Naive thymus-derived CD8-positive, alpha-beta T cell (primary cell): ENCODE results near the gene TNFAIP8L1. TPM values are rescaled to one million over a fixed set of nuclear protein-coding genes. Genes with fewer than 3 reads are reported as not detected.
A peak's percentile ranks its signal among the peaks of the same experiment; 100 is the strongest.

Source experiments
- ATAC-seq, 2 donors: fragments of 150-1000 bp; cut with Tn5 transposase in 1 of 2; sonication (Bioruptor Pico), chemical (Tn5 transposase) in 1 of 2; 1 replicate in 1 of 2; 2 replicates in 1 of 2; pipeline ENCODE4 v1.10.0; 2021; ENCODE audit warnings: mild to moderate bottlenecking in 2 of 2, moderate library complexity in 2 of 2
- POLR2A ChIA-PET: fragments of 350-600 bp; sonication (Branson Sonifier 250); formaldehyde crosslinking; loops from one replicate; lab custom pipeline; 2021; ENCODE audit warnings: antibody characterized with exemption; lab: Charles Lee
- DNase-seq, 10 donors: peaks; one replicate each; pipeline versions ENCODE4 v3.0.0 to v3.0.0-alpha.2; 2020 to 2022
- H3K27ac Mint-ChIP-seq, 10 donors: one replicate each; pipeline ENCODE4 v1.8.0; 2020 to 2022; ENCODE audit warnings: mild to moderate bottlenecking in 10 of 10, mixed read lengths in 10 of 10, moderate library complexity in 4 of 10, inconsistent platforms in 1 of 10
- H3K27me3 Mint-ChIP-seq, 5 donors: one replicate each; pipeline ENCODE4 v1.8.0; 2021 to 2022; ENCODE audit warnings: mixed read lengths in 5 of 5
- H3K36me3 Mint-ChIP-seq, 3 donors: one replicate each; pipeline ENCODE4 v1.8.0; 2020 to 2022; ENCODE audit warnings: mixed read lengths in 3 of 3, mild to moderate bottlenecking in 2 of 3, inconsistent platforms in 1 of 3
- H3K4me1 Mint-ChIP-seq, 4 donors: one replicate each; pipeline ENCODE4 v1.8.0; 2021 to 2022; ENCODE audit warnings: mixed read lengths in 4 of 4
- H3K4me3 Mint-ChIP-seq, 10 donors: one replicate each; pipeline ENCODE4 v1.8.0; 2020 to 2022; ENCODE audit warnings: mild to moderate bottlenecking in 10 of 10, mixed read lengths in 10 of 10, moderate library complexity in 6 of 10, inconsistent platforms in 1 of 10
- H3K9me3 Mint-ChIP-seq, 9 donors: one replicate each; pipeline ENCODE4 v1.8.0; 2020 to 2022; ENCODE audit warnings: mixed read lengths in 9 of 9, mild to moderate bottlenecking in 3 of 9, inconsistent platforms in 1 of 9, moderate library complexity in 1 of 9
- polyA plus RNA-seq, 3 donors: library from polyadenylated mRNA; unstranded; fragments of 300-500 nt; fragmentation: Illumina TruSeq; gene quantifications; one replicate each; pipeline ENCODE4 v1.2.3, GENCODE V29; 2021
- total RNA-seq, 8 experiments: library from RNA in 2 of 8; stranded (reverse) in 2 of 8; gene quantifications; one replicate each; pipeline ENCODE4 v1.2.3 and lab custom pipeline; 2021 to 2026

TNFAIP8L1 gene
- total and polyA plus RNA-seq, 5 experiments from 2014 or later: 5.6 to 20.7 (median 16.5) TPM

DNA sequence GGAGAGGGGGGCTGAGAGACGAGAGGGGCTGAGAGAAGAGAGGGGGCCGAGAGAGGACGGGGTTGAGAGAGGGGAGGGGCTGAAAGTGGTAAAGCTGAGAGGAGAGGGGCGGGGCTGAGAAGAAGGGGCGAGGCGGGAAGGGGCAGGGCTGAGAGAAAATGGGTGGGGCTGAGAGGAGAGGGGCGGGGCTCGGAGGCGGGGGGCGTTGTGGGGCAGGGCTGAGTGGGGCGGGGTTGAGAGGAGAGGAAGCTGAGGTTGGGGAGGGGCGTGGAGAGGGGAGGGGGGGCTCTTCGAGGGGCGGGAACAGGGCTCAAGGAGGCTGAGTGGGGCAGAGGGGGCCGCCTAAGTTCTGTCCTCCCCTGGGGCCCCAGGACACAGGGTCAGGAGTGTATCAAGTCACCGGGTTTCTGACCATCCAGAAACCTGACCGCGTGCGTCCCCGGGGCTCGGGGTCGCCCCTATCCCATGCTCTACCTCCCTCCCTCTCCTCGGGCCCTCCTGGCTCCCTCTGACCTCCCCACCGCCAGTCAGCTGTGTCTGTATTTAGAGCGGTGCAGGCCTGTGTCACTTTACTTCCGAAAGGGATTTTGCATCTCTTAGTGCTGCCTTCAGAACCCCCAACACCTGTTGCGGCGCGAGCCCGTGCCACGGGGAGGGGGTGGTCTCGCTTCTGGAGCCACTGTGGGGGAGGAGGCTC is 41.2 kb upstream of the TNFAIP8L1 start:
- H3K4me3 Mint-ChIP-seq: peak overlapping the region; percentile 62 to 79 (median 72)
- peak; percentile 72 to 77 for ATAC-seq
- no peak overlapping the region for H3K27ac Mint-ChIP-seq
- H3K9me3 Mint-ChIP-seq: peaks cover 0 to 1% (median 0%) of the 10 kb centered on the region in 9 donors
- H3K4me1 Mint-ChIP-seq: peaks cover 5 to 18% (median 14%) of the 10 kb centered on the region in 4 donors
- peak; percentile 33 to 76 (median 50) for DNase-seq
- peaks cover 11 to 42% (median 22%) of the 10 kb centered on the region in 5 donors for H3K27me3 Mint-ChIP-seq
- H3K36me3 Mint-ChIP-seq: no peaks in the 10 kb centered on the region
- POLR2A ChIA-PET: interaction anchor here (0.5 kb wide), 1 partner anchor 235 kb away, joined by 4 read pairs; no protein-coding TSS in a partner anchor

DNA sequence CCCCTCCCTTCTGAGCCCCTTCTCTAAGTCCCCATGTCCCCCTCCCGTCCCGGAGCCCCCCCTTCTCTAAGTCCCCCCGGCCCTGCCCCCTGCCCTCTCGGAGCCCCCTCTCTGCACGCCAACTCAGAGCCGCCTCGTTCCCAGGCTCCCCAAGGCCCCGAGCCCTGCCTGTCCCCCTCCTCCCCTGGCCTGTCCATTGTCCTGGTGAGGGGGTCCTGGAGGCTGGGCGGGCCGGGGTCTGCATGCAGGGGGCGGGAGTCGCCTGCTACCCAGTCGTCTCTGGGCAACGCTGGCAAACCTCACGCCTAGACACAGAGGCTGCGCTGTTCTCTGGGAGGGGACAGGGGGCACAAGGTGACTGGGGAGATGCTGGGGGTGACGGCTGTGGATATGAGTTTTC is 40.6 kb upstream of the TNFAIP8L1 start:
- ATAC-seq: no peak
- POLR2A ChIA-PET: no interaction called here

DNA sequence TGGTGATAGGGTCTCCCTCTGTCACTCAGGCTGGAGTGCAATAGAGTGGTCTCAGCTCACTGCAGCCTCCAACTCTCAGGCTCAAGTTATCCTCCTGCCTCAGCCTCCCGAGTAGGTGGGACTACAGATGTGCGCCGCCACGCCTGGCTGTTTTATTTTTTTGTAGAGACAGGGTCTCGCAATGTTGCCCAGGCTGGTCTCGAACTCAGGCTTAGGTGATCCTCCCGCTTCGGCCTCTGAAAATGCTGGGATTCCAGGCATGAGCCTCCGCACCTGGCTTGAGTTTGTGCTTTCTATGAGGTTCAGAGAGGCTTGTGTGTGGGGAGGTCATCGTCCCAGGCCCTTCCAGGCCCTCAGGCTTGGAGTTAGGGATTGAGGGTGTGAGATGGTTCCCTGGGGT is 39.2 kb upstream of the TNFAIP8L1 start:
- POLR2A ChIA-PET: no interaction called here
- Mint-ChIP-seq H3K27me3 (peaks cover 11 to 38% (median 19%) of the 10 kb centered on the region in 5 donors), H3K36me3 (no peaks in the 10 kb centered on the region), H3K4me3 (no peak overlapping the region), H3K9me3 (peaks cover 0 to 1% (median 0%) of the 10 kb centered on the region in 9 donors), H3K4me1 (peaks cover 5 to 18% (median 14%) of the 10 kb centered on the region in 4 donors), H3K27ac (peak overlapping the region in 1 of 10 donors; percentile 40)
- DNase-seq (no peak), ATAC-seq (no peak)

More for the DNA sequence above, 40.6 kb upstream of the TNFAIP8L1 start:
- Mint-ChIP-seq H3K27me3 (peaks cover 11 to 39% (median 22%) of the 10 kb centered on the region in 5 donors), H3K4me1 (peaks cover 5 to 18% (median 14%) of the 10 kb centered on the region in 4 donors), H3K4me3 (peak overlapping the region in 9 of 10 donors; percentile 69 to 79 (median 73)), H3K36me3 (no peaks in the 10 kb centered on the region), H3K27ac (peak overlapping the region in 2 of 10 donors; percentile 56 to 79), H3K9me3 (peaks cover 0 to 1% (median 0%) of the 10 kb centered on the region in 9 donors)
- no peak for DNase-seq

DNA sequence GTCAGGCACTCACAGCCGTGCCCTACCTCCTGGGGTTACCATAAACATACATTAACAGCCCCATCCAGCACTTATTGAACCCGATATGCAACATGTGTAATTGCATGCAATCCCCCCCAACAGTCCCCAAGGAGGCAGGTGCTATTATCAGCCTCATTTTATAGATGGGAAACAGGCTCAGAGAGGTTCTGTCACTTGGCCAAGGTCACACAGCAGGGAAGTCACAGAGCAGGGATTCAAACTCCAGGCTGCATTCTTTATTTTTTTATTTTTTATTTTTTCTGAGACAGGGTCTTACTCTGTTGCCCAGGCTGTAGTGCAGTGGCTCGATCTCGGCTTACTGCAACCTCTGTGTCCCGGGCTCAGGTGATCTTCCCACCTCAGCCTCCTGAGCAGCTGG is 38.4 kb upstream of the TNFAIP8L1 start:
- peaks cover 11 to 43% (median 17%) of the 10 kb centered on the region in 5 donors for H3K27me3 Mint-ChIP-seq
- peaks cover 0 to 1% (median 0%) of the 10 kb centered on the region in 9 donors for H3K9me3 Mint-ChIP-seq
- H3K4me3 Mint-ChIP-seq: no peak overlapping the region
- no peak for DNase-seq
- H3K27ac Mint-ChIP-seq: no peak overlapping the region
- H3K36me3 Mint-ChIP-seq: no peaks in the 10 kb centered on the region
- POLR2A ChIA-PET: no interaction called here
- no peak for ATAC-seq
- peaks cover 5 to 18% (median 14%) of the 10 kb centered on the region in 4 donors for H3K4me1 Mint-ChIP-seq

DNA sequence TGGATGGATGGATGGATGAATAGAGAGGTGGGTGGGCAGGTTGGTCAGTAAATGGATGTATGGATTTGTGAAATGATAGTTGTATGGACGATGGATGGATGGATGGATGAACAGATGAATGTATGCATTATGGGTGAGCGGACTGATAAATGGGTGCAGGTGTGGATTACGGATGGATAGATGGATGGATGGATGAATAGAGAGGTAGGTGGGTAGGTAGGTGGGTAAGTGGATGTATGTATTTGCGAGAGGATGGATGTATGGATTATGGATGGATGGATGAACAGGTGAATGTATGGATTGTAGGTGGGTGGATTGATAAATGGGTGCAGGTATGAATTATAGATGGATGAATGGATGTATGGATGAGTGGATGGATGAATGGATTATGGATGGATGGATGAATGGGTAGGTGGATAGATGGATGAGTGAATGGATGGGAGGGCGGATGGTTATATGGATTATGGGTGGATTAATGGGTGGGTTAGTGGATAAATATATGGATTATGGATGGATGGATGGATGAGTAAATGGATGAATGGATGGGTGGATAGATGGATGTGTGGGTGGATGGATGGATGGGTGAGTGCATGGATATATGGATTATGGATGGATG is 37.0 kb upstream of the TNFAIP8L1 start:
- Mint-ChIP-seq H3K27me3 (peaks cover 12 to 43% (median 15%) of the 10 kb centered on the region in 5 donors), H3K4me3 (no peak overlapping the region), H3K9me3 (peaks cover 0 to 1% (median 0%) of the 10 kb centered on the region in 9 donors), H3K36me3 (no peaks in the 10 kb centered on the region), H3K27ac (no peak overlapping the region), H3K4me1 (peaks cover 4 to 15% (median 11%) of the 10 kb centered on the region in 4 donors)
- DNase-seq (no peak), ATAC-seq (no peak)
- POLR2A ChIA-PET: no interaction called here

DNA sequence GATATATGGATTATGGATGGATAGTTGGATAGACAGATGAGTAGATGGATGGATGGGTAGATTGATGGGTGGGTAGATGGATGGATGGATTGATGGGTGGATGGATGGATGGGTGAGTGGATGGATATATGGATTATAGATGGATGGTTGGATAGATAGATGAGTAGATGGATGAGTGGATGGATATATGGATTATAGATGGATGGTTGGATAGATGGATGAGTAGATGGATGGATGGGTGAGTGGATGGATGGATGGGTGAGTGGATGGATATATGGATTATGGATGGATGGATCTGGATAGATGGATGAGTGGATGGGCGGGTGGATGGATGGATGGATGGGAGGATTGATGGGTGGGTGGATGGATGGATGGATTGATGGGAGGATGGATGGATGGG is 36.4 kb upstream of the TNFAIP8L1 start:
- Mint-ChIP-seq H3K9me3 (peaks cover 0 to 1% (median 0%) of the 10 kb centered on the region in 9 donors), H3K27me3 (peaks cover 10 to 42% (median 14%) of the 10 kb centered on the region in 5 donors), H3K27ac (no peak overlapping the region), H3K36me3 (no peaks in the 10 kb centered on the region), H3K4me1 (peaks cover 3 to 12% (median 8%) of the 10 kb centered on the region in 4 donors), H3K4me3 (no peak overlapping the region)
- ATAC-seq (no peak), DNase-seq (no peak)
- POLR2A ChIA-PET: no interaction called here

DNA sequence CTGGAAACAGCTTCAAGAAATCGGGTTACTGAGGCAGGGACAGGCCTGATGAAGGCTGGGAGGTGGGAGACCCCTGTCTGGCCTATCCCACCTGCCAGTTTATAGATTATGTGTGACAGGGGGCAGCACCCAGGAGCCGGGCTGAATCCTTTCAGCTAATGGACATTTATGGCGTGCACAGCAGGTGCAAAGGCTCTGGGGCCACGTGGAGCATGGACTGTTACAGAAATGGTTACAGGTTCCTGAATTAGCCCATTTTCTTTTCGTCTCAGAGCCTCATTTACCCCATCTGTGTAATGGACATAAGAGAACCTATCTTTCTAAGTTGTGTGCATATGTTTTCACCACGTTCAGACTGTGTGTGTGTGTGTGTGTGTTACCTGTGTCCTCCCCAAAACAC is 34.4 kb upstream of the TNFAIP8L1 start:
- POLR2A ChIA-PET: interaction anchor here (0.6 kb wide), 1 partner anchor 322 kb away, joined by 4 read pairs; no protein-coding TSS in a partner anchor

DNA sequence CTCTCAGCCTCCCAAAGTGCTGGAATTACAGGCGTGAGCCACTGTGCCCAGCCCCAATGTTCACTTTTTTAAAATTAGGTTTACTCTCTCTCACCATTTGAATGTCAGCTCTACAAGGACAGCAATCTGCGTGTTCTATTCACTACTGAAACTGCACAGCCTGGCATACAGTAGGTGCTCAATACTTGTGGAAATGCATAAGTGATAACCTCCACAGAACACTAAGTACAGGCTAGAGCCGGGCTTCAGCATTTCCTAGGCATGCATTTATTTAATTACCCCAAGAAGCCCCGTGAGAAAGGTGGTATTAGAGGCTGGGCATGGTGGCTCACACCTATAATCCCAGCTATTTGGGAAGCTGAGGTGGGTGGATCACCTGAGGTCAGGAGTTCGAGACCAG is 33.1 kb upstream of the TNFAIP8L1 start:
- no peak for DNase-seq
- H3K27me3 Mint-ChIP-seq: peaks cover 14 to 41% (median 19%) of the 10 kb centered on the region in 5 donors
- peak overlapping the region in 1 of 10 donors; percentile 34 for H3K27ac Mint-ChIP-seq
- POLR2A ChIA-PET: no interaction called here
- no peak for ATAC-seq
- H3K9me3 Mint-ChIP-seq: no peaks in the 10 kb centered on the region
- peaks cover 0 to 3% (median under 1%) of the 10 kb centered on the region in 4 donors for H3K4me1 Mint-ChIP-seq
- H3K4me3 Mint-ChIP-seq: no peak overlapping the region
- H3K36me3 Mint-ChIP-seq: no peaks in the 10 kb centered on the region

More for the DNA sequence above, 34.4 kb upstream of the TNFAIP8L1 start:
- no peak overlapping the region for H3K27ac Mint-ChIP-seq
- DNase-seq (no peak), ATAC-seq (no peak)
- H3K36me3 Mint-ChIP-seq: no peaks in the 10 kb centered on the region
- H3K9me3 Mint-ChIP-seq: no peaks in the 10 kb centered on the region
- peaks cover 4 to 41% (median 12%) of the 10 kb centered on the region in 5 donors for H3K27me3 Mint-ChIP-seq
- H3K4me3 Mint-ChIP-seq: no peak overlapping the region
- H3K4me1 Mint-ChIP-seq: peaks cover 0 to under 1% (median 0%) of the 10 kb centered on the region in 4 donors

DNA sequence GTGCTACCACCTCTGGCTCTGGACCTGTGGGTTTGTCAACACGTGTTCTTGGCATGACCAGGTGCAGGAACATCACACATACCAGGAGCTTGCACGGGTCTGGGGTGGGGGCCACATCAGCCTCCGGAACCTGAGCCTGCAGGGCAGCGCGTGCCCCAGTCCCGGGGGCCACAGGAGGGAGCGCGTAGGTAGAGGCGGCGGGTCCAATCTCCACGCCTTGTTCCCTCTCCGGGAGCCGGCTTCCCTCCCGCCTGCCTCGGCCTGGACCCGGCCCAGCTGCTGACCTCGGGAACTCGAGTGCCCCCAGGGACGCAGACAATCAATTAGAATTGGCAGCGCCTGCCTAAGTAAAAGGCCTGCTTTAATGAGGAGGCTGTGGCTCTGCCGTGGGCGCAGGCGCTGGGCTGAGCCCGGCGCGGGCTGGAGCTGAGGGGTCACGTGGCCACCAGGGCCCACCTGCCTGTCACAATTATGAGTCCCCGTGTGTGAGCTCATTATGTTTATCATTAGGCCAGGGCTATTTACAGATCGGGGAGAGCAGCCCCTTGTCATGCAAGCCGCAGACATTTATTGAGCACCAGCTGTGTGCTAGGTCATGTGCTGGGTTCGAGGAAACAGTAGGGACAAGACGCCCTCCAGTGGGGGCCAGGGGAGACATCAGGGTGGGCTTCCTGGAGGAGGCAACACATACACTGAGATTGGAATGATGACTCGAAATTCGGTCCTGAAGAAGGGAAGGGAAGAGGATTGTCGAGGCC is 32.2 kb upstream of the TNFAIP8L1 start:
- Mint-ChIP-seq H3K36me3 (no peaks in the 10 kb centered on the region), H3K9me3 (no peaks in the 10 kb centered on the region), H3K4me3 (no peak overlapping the region), H3K4me1 (peaks cover 0 to 3% (median under 1%) of the 10 kb centered on the region in 4 donors), H3K27ac (peak overlapping the region in 1 of 10 donors; percentile 1), H3K27me3 (peaks cover 9 to 41% (median 19%) of the 10 kb centered on the region in 5 donors)
- DNase-seq (no peak), ATAC-seq (peak; percentile 42 to 48)
- POLR2A ChIA-PET: interaction anchor here (0.8 kb wide), 1 partner anchor 16 kb away, joined by 9 read pairs; no protein-coding TSS in a partner anchor

DNA sequence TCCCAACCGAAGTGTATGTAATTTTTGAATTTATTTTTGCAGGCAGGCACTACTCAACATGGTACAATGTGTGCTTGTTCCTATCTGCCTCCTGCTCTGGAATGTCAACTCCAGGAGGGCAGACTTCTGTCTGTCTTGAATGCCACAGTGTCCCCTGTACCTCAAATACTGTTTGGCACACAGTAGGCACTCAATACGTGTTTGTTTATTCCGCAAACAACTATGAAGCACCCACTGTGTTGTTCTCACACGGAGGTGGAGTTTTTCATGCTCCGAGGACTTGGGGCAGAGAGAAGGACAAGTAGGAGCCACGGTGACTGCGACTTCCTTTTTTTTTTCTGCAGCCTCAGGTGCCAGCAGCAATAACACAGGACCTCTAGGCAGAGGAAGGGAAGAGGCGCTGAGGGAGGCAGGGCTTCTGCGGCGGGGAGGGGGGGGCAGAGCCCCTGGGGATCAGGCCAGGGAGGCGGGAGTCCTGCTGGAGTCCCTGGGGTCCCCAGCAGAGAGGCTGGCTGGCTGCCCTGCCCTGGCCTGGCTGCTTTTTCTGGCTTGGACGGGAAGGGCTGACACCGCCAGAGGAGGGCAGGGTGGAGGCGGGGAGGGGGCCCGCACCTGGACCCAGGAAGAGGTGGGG is 29.3 kb upstream of the TNFAIP8L1 start:
- POLR2A ChIA-PET: no interaction called here
- DNase-seq: no peak
- Mint-ChIP-seq H3K4me1 (peaks cover 0 to 3% (median under 1%) of the 10 kb centered on the region in 4 donors), H3K27ac (no peak overlapping the region), H3K27me3 (peaks cover 9 to 38% (median 19%) of the 10 kb centered on the region in 5 donors), H3K36me3 (no peaks in the 10 kb centered on the region), H3K9me3 (no peaks in the 10 kb centered on the region), H3K4me3 (no peak overlapping the region)
- ATAC-seq: no peak

DNA sequence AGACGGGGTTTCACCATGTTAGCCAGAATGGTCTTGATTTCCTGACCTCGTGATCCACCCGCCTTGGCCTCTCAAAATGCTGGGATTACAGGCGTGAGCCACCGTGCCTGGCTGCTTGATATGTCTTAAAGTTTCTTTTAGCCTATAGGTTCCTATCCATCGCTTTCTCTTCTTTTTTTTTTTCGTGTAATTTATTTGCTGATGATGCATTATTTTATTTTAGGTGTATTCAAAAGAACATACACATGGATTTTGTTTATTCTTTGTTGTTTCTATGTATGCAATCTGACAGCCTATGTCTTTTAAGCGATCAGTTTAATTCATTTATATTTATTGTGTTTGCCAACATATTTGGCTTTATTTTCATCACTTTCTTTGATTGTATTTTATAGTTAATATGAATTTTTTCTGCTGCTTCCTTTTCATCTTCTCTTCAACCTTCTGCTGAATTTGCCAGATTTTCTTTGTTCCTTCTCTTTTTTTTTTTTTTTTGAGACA is 26.0 kb upstream of the TNFAIP8L1 start:
- Mint-ChIP-seq H3K27ac (no peak overlapping the region), H3K36me3 (no peaks in the 10 kb centered on the region)

DNA sequence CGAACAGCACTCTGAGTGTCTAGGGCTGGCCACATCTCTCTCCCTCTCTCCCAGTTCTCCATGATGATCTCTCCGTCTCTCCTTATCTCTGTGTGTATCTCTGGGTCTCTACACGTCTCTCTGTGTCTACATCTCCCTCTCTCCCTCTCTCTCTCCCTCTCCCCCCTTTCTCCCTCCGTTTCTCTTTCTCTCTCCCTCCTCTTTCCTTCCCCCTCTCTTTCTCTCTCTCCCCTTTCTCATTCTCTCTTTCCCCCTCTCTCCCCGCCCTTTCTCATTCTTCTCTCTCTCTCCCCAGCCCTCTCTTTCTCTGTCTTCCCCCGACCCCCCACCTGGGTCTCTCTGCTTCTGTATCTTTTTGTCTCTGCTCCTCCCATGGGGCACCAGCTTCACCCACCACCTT is 21.3 kb upstream of the TNFAIP8L1 start:
- POLR2A ChIA-PET: no interaction called here
- no peaks in the 10 kb centered on the region for H3K4me1 Mint-ChIP-seq
- peaks cover 0 to 29% (median 2%) of the 10 kb centered on the region in 5 donors for H3K27me3 Mint-ChIP-seq
- no peak for ATAC-seq
- H3K27ac Mint-ChIP-seq: peak overlapping the region in 1 of 10 donors; percentile 75
- no peak overlapping the region for H3K4me3 Mint-ChIP-seq
- H3K36me3 Mint-ChIP-seq: no peaks in the 10 kb centered on the region
- no peak for DNase-seq
- no peaks in the 10 kb centered on the region for H3K9me3 Mint-ChIP-seq

More for the DNA sequence above, 26.0 kb upstream of the TNFAIP8L1 start:
- H3K27me3 Mint-ChIP-seq: peaks cover 7 to 24% (median 17%) of the 10 kb centered on the region in 5 donors
- no peaks in the 10 kb centered on the region for H3K9me3 Mint-ChIP-seq
- no peak for ATAC-seq
- H3K4me3 Mint-ChIP-seq: no peak overlapping the region
- no peak for DNase-seq
- POLR2A ChIA-PET: interaction anchor here (0.6 kb wide), 1 partner anchor 590 kb away, joined by 3 read pairs; no protein-coding TSS in a partner anchor
- peaks cover 0 to 3% (median under 1%) of the 10 kb centered on the region in 4 donors for H3K4me1 Mint-ChIP-seq
